ENCODE results near the gene TM4SF18.

DNA sequence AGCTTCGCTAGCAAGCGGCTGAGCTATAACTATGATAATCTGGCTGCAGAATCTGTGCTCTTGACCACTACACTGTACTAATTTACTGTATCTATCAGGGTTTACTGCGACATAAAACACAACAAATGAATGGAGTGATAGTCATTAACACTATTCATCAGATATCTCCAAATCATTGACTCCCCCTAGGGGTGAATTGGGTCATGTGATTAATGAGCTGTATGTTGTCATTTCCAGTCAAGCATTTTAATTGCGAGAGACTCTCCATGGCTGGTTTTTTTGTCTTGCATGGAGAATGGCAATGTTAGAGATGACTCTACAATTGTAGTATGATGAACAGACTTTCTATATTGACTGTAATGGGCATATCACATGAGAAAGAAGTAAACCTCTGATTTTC lies 10.5 kb upstream of the TM4SF18 start:
- TF ChIP-seq, protein P1, sequence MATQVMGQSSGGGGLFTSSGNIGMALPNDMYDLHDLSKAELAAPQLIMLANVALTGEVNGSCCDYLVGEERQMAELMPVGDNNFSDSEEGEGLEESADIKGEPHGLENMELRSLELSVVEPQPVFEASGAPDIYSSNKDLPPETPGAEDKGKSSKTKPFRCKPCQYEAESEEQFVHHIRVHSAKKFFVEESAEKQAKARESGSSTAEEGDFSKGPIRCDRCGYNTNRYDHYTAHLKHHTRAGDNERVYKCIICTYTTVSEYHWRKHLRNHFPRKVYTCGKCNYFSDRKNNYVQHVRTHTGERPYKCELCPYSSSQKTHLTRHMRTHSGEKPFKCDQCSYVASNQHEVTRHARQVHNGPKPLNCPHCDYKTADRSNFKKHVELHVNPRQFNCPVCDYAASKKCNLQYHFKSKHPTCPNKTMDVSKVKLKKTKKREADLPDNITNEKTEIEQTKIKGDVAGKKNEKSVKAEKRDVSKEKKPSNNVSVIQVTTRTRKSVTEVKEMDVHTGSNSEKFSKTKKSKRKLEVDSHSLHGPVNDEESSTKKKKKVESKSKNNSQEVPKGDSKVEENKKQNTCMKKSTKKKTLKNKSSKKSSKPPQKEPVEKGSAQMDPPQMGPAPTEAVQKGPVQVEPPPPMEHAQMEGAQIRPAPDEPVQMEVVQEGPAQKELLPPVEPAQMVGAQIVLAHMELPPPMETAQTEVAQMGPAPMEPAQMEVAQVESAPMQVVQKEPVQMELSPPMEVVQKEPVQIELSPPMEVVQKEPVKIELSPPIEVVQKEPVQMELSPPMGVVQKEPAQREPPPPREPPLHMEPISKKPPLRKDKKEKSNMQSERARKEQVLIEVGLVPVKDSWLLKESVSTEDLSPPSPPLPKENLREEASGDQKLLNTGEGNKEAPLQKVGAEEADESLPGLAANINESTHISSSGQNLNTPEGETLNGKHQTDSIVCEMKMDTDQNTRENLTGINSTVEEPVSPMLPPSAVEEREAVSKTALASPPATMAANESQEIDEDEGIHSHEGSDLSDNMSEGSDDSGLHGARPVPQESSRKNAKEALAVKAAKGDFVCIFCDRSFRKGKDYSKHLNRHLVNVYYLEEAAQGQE (IDR thresholded peaks at IDR 0.05; ENCODE audit: low read depth, low read length), result no peak
- no peak for TF ChIP-seq RXRA (IDR thresholded peaks at IDR 0.05; ENCODE audit: borderline replicate concordance, low read depth)
- TF ChIP-seq CTCF (IDR thresholded peaks at IDR 0.05), result peak; percentile 32; the same call in 1 of the 2 replicates
- TF ChIP-seq USF1 (IDR thresholded peaks at IDR 0.05; ENCODE audit: borderline replicate concordance, low read depth), result no peak
- TF ChIP-seq SMC3 (IDR thresholded peaks at IDR 0.05; ENCODE audit: low read depth, low read length), result no peak
- no peak for TF ChIP-seq TAF1 (IDR thresholded peaks at IDR 0.05; ENCODE audit: borderline replicate concordance, low read depth, low read length)
- TF ChIP-seq POLR2AphosphoS5 (IDR thresholded peaks at IDR 0.05; ENCODE audit: low read depth, low read length), result no peak
- TF ChIP-seq MEF2A (IDR thresholded peaks at IDR 0.05; ENCODE audit: borderline replicate concordance, low read depth), result no peak
